Hepatocyte (in vitro differentiated cells): ENCODE measurements around the gene BCL2.

ENCODE experiments used
- CTCF ChIP-seq: fragments of 200-600 bp; sonication (generic); IDR thresholded peaks from 2 replicates; pipeline ENCODE4 v1.5.1; 2016; ENCODE audit warnings: antibody characterized with exemption, mild to moderate bottlenecking; ENCODE audit not compliant: poor library complexity
- EZH2 ChIP-seq: fragments of 200-600 bp; sonication (generic); IDR thresholded peaks from 2 replicates; pipeline ENCODE4 v1.6.1; 2016; ENCODE audit warnings: antibody characterized with exemption, mild to moderate bottlenecking, borderline replicate concordance
- EZH2phosphoT487 ChIP-seq: fragments of 200-600 bp; sonication (generic); IDR thresholded peaks from one replicate; pipeline ENCODE4 v1.6.1; 2018; ENCODE audit warnings: antibody characterized with exemption, mild to moderate bottlenecking, low read depth, moderate library complexity; ENCODE audit not compliant: unreplicated experiment, severe bottlenecking

DNA sequence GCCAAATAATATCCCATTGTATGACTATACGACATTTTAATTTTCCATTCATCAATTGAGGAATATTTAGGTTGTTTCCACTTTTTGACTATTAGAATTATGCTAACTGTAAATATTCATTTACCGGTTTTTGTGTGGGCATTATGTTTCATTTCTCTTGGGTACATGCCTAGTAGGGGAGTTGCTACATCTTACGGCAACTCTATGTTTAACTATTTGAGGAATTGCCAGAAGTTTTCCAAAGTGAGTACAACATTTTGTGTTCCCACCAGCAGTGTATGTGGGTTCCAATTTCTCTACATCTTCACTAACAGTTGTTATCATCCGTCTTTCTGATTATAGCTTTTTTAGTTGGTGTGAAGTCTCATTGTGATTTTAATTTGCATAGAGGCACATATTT lies 49.0 kb upstream of the BCL2 start:
- TF ChIP-seq EZH2 (no peak), CTCF (no peak), EZH2phosphoT487 (no peak)
